GM21723 (cell line): ENCODE data around the gene ABRAXAS1.
"Not testable (repeated sequence)": the region's sequence is repeated elsewhere in the genome, so short reads cannot be mapped to it uniquely, and the experiment has no call there.

Source experiments
- ATAC-seq: cut with Tn5 transposase; IDR thresholded peaks from one replicate; pipeline ENCODE4 v1.9.1; 2021; ENCODE audit warnings: mild to moderate bottlenecking, moderate library complexity; ENCODE audit not compliant: unreplicated experiment

ABRAXAS1 gene

GRCh38 chr4:83484500-83485461 is at the start of gene ABRAXAS1:
Gene ABRAXAS1, minus strand, starts transcription at chr4:83485100. Its CDS starts 28 bp downstream, at chr4:83485072.
- peak; percentile 97 for ATAC-seq

GRCh38 chr4:83527671-83528070 is 42.8 kb upstream of the ABRAXAS1 start:
- no peak for ATAC-seq

GRCh38 chr4:83522239-83522638 is 37.3 kb upstream of the ABRAXAS1 start:
- no peak for ATAC-seq

GRCh38 chr4:83516042-83516772 is 31.3 kb upstream of the ABRAXAS1 start:
- no peak for ATAC-seq

- no peak for ATAC-seq
These were observed 25.5 kb upstream of the ABRAXAS1 start for GRCh38 chr4:83510442-83510841.

- ATAC-seq, result not testable (repeated sequence)
These were observed 24.3 kb upstream of the ABRAXAS1 start for GRCh38 chr4:83509156-83509585.

- no peak for ATAC-seq
These were observed 20.1 kb upstream of the ABRAXAS1 start for GRCh38 chr4:83504996-83505395.

GRCh38 chr4:83504503-83504902 is 19.6 kb upstream of the ABRAXAS1 start:
- no peak for ATAC-seq

- no peak for ATAC-seq
These were observed 19.1 kb upstream of the ABRAXAS1 start for GRCh38 chr4:83503974-83504373.

GRCh38 chr4:83501671-83502070 is 16.8 kb upstream of the ABRAXAS1 start:
- ATAC-seq, result not testable (repeated sequence)

- no peak for ATAC-seq
These were observed 13.3 kb upstream of the ABRAXAS1 start for GRCh38 chr4:83498187-83498586.

- not testable (repeated sequence) for ATAC-seq
These were observed 11.4 kb upstream of the ABRAXAS1 start for GRCh38 chr4:83496085-83496917.

GRCh38 chr4:83490876-83491450 is 6.1 kb upstream of the ABRAXAS1 start:
- no peak for ATAC-seq

GRCh38 chr4:83489711-83490326 is 4.9 kb upstream of the ABRAXAS1 start:
- ATAC-seq, result no peak

GRCh38 chr4:83486457-83487129 is 1.7 kb upstream of the ABRAXAS1 start:
- ATAC-seq, result no peak

GRCh38 chr4:83473966-83474365 is 10.9 kb downstream of the ABRAXAS1 start:
- no peak for ATAC-seq

- ATAC-seq, result no peak
These were observed 11.5 kb downstream of the ABRAXAS1 start for GRCh38 chr4:83473423-83473822.

- ATAC-seq, result no peak
These were observed 28.8 kb downstream of the ABRAXAS1 start for GRCh38 chr4:83456184-83456501.

- ATAC-seq, result peak; percentile 93
These were observed 29.4 kb downstream of the ABRAXAS1 start, which contains the start of the genes HELQ and MRPS18C for GRCh38 chr4:83455281-83456183. Gene HELQ, minus strand, starts transcription at chr4:83455823. Its CDS starts 130 bp downstream, at chr4:83455693. Gene MRPS18C, plus strand, starts transcription at chr4:83456058. Its CDS starts 20 bp downstream, at chr4:83456078.
